GM12865 (cell line): ENCODE measurements around the gene EEIG1.

Experiments
- DNase-seq: peaks from one replicate; pipeline ENCODE4 v3.0.0; 2010; ENCODE audit warnings: low read depth
- H3K4me3 ChIP-seq: 2 replicates; pipeline ENCODE4 v1.5.1; 2011; ENCODE audit warnings: mild to moderate bottlenecking, low read depth, low read length, control low read depth
- TF ChIP-seq, protein P1 (sequence below): IDR thresholded peaks from 2 replicates; pipeline ENCODE4 v1.5.1; 2011; ENCODE audit warnings: low read length, control low read depth, low read depth, inconsistent platforms; ENCODE audit not compliant: insufficient read depth; ENCODE audit errors: missing control alignments

The EEIG1 gene

DNA sequence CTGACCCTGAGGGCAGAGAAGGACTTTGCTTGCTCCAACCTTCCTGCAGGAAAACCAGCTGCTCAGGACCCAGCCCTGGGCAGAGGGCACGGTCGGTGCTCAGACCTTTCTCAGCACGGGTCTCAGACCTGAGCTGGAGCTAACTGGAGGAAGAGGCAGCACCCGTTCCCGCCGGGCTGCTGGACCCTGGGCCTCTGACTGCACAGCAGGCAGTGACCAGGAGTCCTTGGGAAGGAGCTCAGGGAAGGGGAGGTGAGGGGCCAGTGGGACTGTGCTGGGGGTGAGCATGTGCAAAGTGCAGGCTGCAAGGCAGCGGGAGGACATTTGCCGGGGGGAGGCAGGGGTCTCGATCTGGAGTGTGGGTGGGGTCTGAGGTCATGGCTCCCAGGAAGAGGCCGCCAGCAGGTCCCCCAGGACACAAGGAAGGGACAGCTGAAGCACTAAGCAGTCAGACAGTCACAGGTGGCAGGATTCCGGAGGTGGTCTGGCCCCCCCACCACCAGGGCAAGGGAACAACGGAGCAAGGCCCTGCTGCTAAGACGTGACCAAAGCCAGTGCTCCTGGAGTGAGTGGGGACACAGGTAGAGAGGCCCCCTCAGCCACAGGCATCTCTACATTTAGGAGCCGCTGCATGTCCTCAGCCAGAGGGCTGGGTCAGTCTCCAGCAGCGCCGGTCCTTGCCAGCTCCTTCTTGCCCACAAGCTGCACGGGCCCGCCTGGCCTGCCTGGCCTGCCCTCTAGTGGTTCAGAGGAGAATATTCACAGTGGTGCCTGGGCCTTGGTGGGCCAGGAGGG is 38.4 kb downstream of the EEIG1 start:
- DNase-seq, result peak; percentile 77
- no peak overlapping the region for H3K4me3 ChIP-seq
- TF ChIP-seq, protein P1, sequence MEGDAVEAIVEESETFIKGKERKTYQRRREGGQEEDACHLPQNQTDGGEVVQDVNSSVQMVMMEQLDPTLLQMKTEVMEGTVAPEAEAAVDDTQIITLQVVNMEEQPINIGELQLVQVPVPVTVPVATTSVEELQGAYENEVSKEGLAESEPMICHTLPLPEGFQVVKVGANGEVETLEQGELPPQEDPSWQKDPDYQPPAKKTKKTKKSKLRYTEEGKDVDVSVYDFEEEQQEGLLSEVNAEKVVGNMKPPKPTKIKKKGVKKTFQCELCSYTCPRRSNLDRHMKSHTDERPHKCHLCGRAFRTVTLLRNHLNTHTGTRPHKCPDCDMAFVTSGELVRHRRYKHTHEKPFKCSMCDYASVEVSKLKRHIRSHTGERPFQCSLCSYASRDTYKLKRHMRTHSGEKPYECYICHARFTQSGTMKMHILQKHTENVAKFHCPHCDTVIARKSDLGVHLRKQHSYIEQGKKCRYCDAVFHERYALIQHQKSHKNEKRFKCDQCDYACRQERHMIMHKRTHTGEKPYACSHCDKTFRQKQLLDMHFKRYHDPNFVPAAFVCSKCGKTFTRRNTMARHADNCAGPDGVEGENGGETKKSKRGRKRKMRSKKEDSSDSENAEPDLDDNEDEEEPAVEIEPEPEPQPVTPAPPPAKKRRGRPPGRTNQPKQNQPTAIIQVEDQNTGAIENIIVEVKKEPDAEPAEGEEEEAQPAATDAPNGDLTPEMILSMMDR, result peak; percentile 81

DNA sequence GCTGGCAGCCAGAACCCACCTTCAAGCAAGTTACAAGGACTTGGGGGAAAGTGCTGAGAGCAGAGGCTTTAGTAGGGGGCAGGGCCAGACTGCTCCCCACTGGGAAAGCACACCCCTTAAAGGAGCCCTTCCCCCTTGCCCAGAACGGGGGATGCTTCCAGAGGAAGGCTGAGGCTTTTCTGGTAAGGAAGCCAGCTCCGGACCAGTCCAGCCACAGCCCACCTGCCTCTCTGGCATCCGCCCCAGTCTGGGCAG is 38.9 kb downstream of the EEIG1 start:
- DNase-seq, result no peak
- TF ChIP-seq, protein P1, result no peak
- H3K4me3 ChIP-seq, result no peak overlapping the region

DNA sequence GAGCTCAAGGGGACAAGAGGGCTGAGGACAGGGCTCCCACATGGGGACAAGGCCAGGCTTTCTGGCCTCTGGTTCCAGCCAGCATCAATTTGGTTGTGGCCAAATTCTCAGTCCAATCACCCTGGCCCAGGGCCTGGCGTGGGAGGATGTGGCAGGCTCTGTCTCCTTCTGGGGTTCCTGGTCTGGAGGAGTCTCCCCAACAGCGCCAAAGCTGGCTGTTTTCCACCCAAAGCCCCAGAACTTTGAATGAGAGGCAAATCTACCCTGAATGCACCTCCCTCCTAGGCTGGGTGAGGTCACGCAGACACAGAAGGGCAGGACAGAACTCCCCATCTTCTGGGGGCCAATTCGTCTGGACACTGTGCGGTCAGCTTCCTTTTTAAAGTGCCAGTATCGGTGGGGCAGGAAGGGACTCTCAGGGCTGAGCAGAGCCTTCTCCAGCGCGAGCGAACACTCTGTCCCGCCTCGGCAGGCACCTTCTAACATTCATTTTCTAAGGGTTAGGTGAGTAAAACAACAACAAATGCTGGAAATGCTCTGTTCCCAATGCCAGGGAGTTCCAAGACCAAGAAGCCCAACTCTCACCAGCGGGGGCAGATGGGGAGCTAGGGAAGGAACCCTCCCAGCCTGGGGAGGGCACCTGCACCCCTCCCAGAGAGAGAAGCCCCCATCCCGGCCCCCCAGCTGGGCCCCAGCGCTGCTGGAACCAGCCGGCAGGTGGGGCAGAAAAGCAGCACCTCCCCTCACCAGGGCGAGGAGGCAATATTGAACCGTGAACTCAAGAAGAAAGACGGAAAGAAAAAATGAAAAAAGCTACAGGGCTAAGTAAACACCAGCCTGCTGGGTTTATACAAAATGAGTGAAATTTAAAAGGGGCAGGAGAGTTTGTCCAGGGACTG is 39.5 kb downstream of the EEIG1 start:
- TF ChIP-seq, protein P1, result no peak
- no peak overlapping the region for H3K4me3 ChIP-seq
- DNase-seq, result no peak

DNA sequence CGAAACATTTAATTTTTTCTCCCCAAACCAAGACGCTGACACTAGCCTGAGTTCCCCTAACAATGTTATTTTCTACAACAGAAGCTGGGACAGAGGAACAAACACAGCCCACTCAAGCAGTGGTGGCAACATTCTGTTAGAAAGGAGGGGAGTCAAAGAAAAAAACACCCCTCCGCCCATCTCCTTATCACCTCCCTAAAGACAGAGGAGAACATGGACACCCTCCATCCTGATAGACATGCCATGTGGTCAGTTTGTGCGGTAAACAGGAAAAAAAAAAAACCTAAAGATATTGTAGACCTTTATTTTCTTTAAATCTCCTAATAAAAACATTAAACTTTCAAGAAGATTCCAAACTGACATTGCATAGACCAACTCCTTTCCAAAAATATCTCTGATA is 40.2 kb downstream of the EEIG1 start:
- TF ChIP-seq, protein P1, result no peak
- no peak for DNase-seq
- H3K4me3 ChIP-seq, result no peak overlapping the region

DNA sequence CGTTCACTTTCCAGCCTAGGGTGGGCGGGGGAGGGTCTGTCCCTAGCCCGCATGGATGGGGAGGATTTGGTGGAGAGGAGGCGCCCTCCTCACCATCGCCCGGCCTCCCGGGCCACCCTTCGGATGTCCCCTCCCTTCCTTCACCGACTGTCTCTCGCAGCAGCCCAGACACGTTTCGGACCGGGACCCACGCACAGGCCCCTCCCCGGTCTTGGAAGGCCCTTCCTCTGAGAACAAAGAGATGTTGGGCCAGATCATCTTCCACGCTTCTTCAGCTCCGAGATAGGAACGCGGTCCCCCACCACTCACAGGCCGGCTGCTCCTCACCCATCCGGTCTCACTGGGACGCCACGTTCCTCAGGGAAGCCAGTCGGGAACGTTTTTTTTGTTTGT is 42.5 kb downstream of the EEIG1 start:
- TF ChIP-seq, protein P1, result no peak
- H3K4me3 ChIP-seq, result peak overlapping the region; percentile 71
- no peak for DNase-seq

DNA sequence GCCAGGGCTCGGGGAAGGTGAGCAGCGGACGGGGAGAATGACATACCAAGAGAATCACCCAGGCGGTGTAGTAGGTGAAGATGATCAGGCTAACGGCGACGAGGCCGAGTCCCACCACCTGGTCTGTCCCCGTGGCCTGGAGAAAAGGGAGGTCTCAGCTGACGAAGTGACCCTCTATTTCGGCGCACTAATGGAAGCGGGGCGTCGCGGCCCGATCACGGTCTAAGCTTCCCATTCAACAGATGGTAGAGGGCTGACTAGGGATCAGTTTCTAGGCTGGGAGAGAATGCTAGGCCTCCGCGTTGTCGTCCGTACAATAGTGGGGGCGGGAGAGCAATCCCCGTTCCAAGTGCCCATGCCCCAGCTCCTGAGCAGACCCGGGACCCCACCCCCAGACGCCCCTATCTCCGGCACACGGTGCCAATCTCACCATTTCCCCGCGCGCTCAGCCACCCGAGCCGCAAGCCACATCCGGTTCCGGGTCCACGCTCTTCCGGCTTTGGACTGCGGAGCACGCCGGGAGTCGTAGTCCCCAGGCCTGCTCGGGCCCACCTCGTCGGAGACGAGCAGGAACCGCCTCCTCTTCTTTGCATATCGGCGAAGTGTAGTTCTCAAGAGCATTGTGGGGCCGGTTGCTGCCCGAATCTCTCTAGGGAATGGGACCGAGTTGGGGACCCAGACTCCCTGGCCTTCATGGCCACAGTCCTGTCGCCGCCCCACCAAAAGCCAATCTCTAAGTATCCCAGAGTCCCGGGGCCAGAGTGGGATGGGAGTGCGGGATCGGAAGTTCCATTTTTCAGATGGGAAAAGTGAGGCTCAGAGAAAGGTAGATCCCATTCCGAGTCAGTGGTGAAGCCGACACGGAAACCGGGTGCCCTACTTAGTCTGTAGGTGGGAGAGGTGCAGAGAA is 43.1 kb downstream of the EEIG1 start, which contains the start of gene DPM2:
TSS of gene DPM2 (minus strand) at position 467 of the 910 bp plus-strand sequence. CDS start at position 433, 34 bp downstream.
- peak within 1 kb of the TSS; percentile 71 for H3K4me3 ChIP-seq
- peak; percentile 95 for DNase-seq
- TF ChIP-seq, protein P1, result no peak
